PC-3 (cell line): Measurements from ENCODE around the gene VWA8. TPM values are rescaled to one million over a fixed set of nuclear protein-coding genes. Genes with fewer than 3 reads are reported as not detected.

ENCODE experiments used
- ATAC-seq: fragments of 200-7000 bp; cut with Tn5 transposase; 2 replicates; pipeline ENCODE4 v1.9.1; 2020; ENCODE audit warnings: mild to moderate bottlenecking, moderate library complexity
- BruUV-seq: library from RNA; stranded (reverse); fragments of 400-500 nt; replicated peaks from 2 replicates; lab custom pipeline; 2021; lab: Mats Ljungman, UMichigan
- CTCF ChIA-PET: fragments of 300-600 bp; sonication (Branson Sonifier 250); formaldehyde crosslinking; loops from one replicate; lab custom pipeline; 2022; ENCODE audit warnings: antibody characterized with exemption; lab: Charles Lee
- POLR2A ChIA-PET: fragments of 300-600 bp; sonication (Branson Sonifier 250); formaldehyde crosslinking; loops from one replicate; lab custom pipeline; 2022; ENCODE audit warnings: antibody characterized with exemption; ENCODE audit not compliant: unreplicated experiment; lab: Charles Lee
- DNase-seq: peaks from one replicate; pipeline ENCODE4 v3.0.0-alpha.2; 2015
- H2AFZ ChIP-seq: fragments of 300-600 bp; sonication (generic); 2 replicates; pipeline ENCODE4 v1.6.0; 2016; ENCODE audit warnings: antibody characterized with exemption, low read length
- H3F3A ChIP-seq: fragments of 300-600 bp; sonication (generic); one replicate; pipeline ENCODE4 v1.6.0; 2017; ENCODE audit warnings: antibody characterized with exemption, low read length, control low read depth, mild to moderate bottlenecking; ENCODE audit not compliant: unreplicated experiment
- H3K27ac ChIP-seq: fragments of 300-600 bp; sonication (generic); 2 replicates; pipeline ENCODE4 v1.5.1; 2016; ENCODE audit warnings: mild to moderate bottlenecking, low read length
- H3K27me3 ChIP-seq: fragments of 300-600 bp; sonication (generic); 2 replicates; pipeline ENCODE4 v1.6.1; 2016; ENCODE audit warnings: low read length, mixed read lengths
- H3K36me3 ChIP-seq: fragments of 300-600 bp; sonication (generic); 2 replicates; pipeline ENCODE4 v1.6.1; 2016; ENCODE audit warnings: low read depth, mixed run types, low read length, mixed read lengths
- H3K4me1 ChIP-seq: fragments of 300-600 bp; sonication (generic); 2 replicates; pipeline ENCODE4 v1.5.1; 2016; ENCODE audit warnings: low read length; ENCODE audit not compliant: insufficient read depth
- H3K4me2 ChIP-seq: fragments of 300-600 bp; sonication (generic); 2 replicates; pipeline ENCODE4 v1.6.0; 2016; ENCODE audit warnings: low read length
- H3K4me3 ChIP-seq: fragments of 300-600 bp; sonication (generic); 2 replicates; pipeline ENCODE4 v1.5.1; 2016; ENCODE audit warnings: mild to moderate bottlenecking, low read length, mixed read lengths
- H3K79me2 ChIP-seq: fragments of 300-600 bp; sonication (generic); 2 replicates; pipeline ENCODE4 v1.6.1; 2017; ENCODE audit warnings: low read length, mixed read lengths
- H3K9ac ChIP-seq: fragments of 300-600 bp; sonication (generic); 2 replicates; pipeline ENCODE4 v1.6.0; 2016; ENCODE audit warnings: mild to moderate bottlenecking, low read length
- H3K9me2 ChIP-seq: fragments of 300-600 bp; sonication (generic); replicated peaks from 2 replicates; pipeline ENCODE4 v1.6.1; 2016; ENCODE audit warnings: mixed run types, low read length, mixed read lengths
- H3K9me3 ChIP-seq: fragments of 300-600 bp; sonication (generic); 2 replicates; pipeline ENCODE4 v1.6.1; 2016; ENCODE audit warnings: low read length, mixed read lengths
- H4K20me1 ChIP-seq: fragments of 300-600 bp; sonication (generic); 2 replicates; pipeline ENCODE4 v1.6.1; 2016; ENCODE audit warnings: low read length, mixed read lengths
- CTCF ChIP-seq: fragments of 300-600 bp; sonication (generic); conservative IDR thresholded peaks from 2 replicates; pipeline ENCODE4 v1.5.1; 2017; ENCODE audit warnings: antibody characterized with exemption, low read depth, mild to moderate bottlenecking, low read length
- EZH2 ChIP-seq: fragments of 300-600 bp; sonication (generic); IDR thresholded peaks from one replicate; pipeline ENCODE4 v1.6.1; 2017; ENCODE audit warnings: antibody characterized with exemption, mild to moderate bottlenecking, low read length; ENCODE audit not compliant: unreplicated experiment
- EZH2phosphoT487 ChIP-seq: fragments of 300-600 bp; sonication (generic); IDR thresholded peaks from 2 replicates; pipeline ENCODE4 v1.6.1; 2018; ENCODE audit warnings: mild to moderate bottlenecking, antibody characterized with exemption, low read length, borderline replicate concordance
- intact Hi-C: fragments of 100-400 bp; cut with micrococcal nuclease; formaldehyde crosslinking; loops from 2 replicates; pipeline ENCODE4 v1.9.0; 2023
- total RNA-seq: library from RNA; depleted of rRNA; stranded (reverse); fragments of >200 nt; gene quantifications from 2 replicates; pipeline ENCODE4 v1.2.3, GENCODE V29; 2014

The VWA8 gene
- total RNA-seq, 1 experiment from 2014 or later = 10.0 TPM

- H3K4me1 ChIP-seq = peaks cover 4% of the 10 kb centered on the region; the same call in 1 of the 2 replicates
- no TSS peak for BruUV-seq
- H3K27me3 ChIP-seq = no peaks in the 10 kb centered on the region
- TF ChIP-seq EZH2 = no peak
- no peak for TF ChIP-seq EZH2phosphoT487
- no peak for TF ChIP-seq CTCF
- POLR2A ChIA-PET = no interaction called here
- no peaks in the 10 kb centered on the region for H3K9me2 ChIP-seq
- no peak for ATAC-seq
- H3F3A ChIP-seq = no peaks in the 10 kb centered on the region
- no peaks in the 10 kb centered on the region for H4K20me1 ChIP-seq
- H3K79me2 ChIP-seq = no peaks in the 10 kb centered on the region
- H3K27ac ChIP-seq = no peak overlapping the region
- H3K36me3 ChIP-seq = no peaks in the 10 kb centered on the region
- no peak overlapping the region for H3K9ac ChIP-seq
- H3K4me2 ChIP-seq = no peak overlapping the region
- no peaks in the 10 kb centered on the region for H3K9me3 ChIP-seq
- CTCF ChIA-PET = no interaction called here
- H2AFZ ChIP-seq = no peak overlapping the region
- H3K4me3 ChIP-seq = no peak overlapping the region
- intact Hi-C loops = no loop called here
- no peak for DNase-seq
These were observed 398.2 kb downstream of the VWA8 start for GRCh38 chr13:41562541-41563178.

GRCh38 chr13:41562083-41562482 lies 398.8 kb downstream of the VWA8 start:
- Histone ChIP-seq H3K4me3 (no peak overlapping the region), H3K27ac (no peak overlapping the region), H3K4me2 (no peak overlapping the region), H3K79me2 (no peaks in the 10 kb centered on the region), H3K9me3 (no peaks in the 10 kb centered on the region), H3K9me2 (no peaks in the 10 kb centered on the region), H3K9ac (no peak overlapping the region), H3K27me3 (no peaks in the 10 kb centered on the region), H3F3A (no peaks in the 10 kb centered on the region), H3K4me1 (peaks cover 4% of the 10 kb centered on the region; the same call in 1 of the 2 replicates), H3K36me3 (no peaks in the 10 kb centered on the region), H2AFZ (no peak overlapping the region), H4K20me1 (no peaks in the 10 kb centered on the region)
- BruUV-seq = no TSS peak
- TF ChIP-seq EZH2 = no peak
- TF ChIP-seq EZH2phosphoT487 = no peak
- TF ChIP-seq CTCF = no peak
- CTCF ChIA-PET = interaction anchor here (0.6 kb wide), 1 partner anchor 48 kb away, joined by 3 read pairs; no protein-coding TSS in a partner anchor
- POLR2A ChIA-PET = no interaction called here
- ATAC-seq (no peak), DNase-seq (no peak)
- intact Hi-C loops = no loop called here

- no peak overlapping the region for H3K27ac ChIP-seq
These were observed 399.7 kb downstream of the VWA8 start for GRCh38 chr13:41561170-41561569.

More at GRCh38 chr13:41561170-41561569, 399.7 kb downstream of the VWA8 start:
- Histone ChIP-seq H3K9me2 (no peaks in the 10 kb centered on the region), H3K4me2 (no peak overlapping the region), H4K20me1 (no peaks in the 10 kb centered on the region), H3K79me2 (no peaks in the 10 kb centered on the region), H3K9ac (no peak overlapping the region), H3K4me3 (no peak overlapping the region), H3K9me3 (no peaks in the 10 kb centered on the region), H2AFZ (no peak overlapping the region), H3K4me1 (peaks cover 4% of the 10 kb centered on the region; the same call in 1 of the 2 replicates), H3F3A (no peaks in the 10 kb centered on the region), H3K36me3 (no peaks in the 10 kb centered on the region), H3K27me3 (no peaks in the 10 kb centered on the region)
- ChIA-PET POLR2A (no interaction called here), CTCF (interaction anchor here (0.6 kb wide), 1 partner anchor 47 kb away, joined by 3 read pairs; no protein-coding TSS in a partner anchor)
- intact Hi-C loops = no loop called here
- TF ChIP-seq EZH2 (no peak), EZH2phosphoT487 (no peak), CTCF (no peak)
- no TSS peak for BruUV-seq
- DNase-seq = no peak
- ATAC-seq = no peak
